ENCODE results near the gene NUP35. TPM values are rescaled to one million over a fixed set of nuclear protein-coding genes. Genes with fewer than 3 reads are reported as not detected.

NUP35 gene
- polyA plus RNA-seq, 1 donor from 2014 or later: 40.7 TPM

GRCh38 chr2:183112577-183112976 is 11.7 kb upstream of the NUP35 start:
- Histone ChIP-seq H3K4me3 (ENCODE audit: low read length) (no peak overlapping the region), H3K9me2 (ENCODE audit: insufficient read depth, low read length) (no peaks in the 10 kb centered on the region), H4K20me1 (ENCODE audit: insufficient read depth) (no peaks in the 10 kb centered on the region), H3K27me3 (ENCODE audit: insufficient read depth, low read depth, low read length) (no peaks in the 10 kb centered on the region), H3F3A (ENCODE audit: insufficient read depth, low read length, poor library complexity, severe bottlenecking) (no peaks in the 10 kb centered on the region), H3K9me3 (ENCODE audit: low read length) (no peaks in the 10 kb centered on the region), H3K79me2 (replicated peaks; ENCODE audit: insufficient read depth, low read length) (no peaks in the 10 kb centered on the region), H3K36me3 (ENCODE audit: insufficient read depth, low read length) (no peaks in the 10 kb centered on the region), H3K4me2 (ENCODE audit: low read length) (no peak overlapping the region), H3K27ac (ENCODE audit: low read length) (no peak overlapping the region), H3K9ac (ENCODE audit: low read length) (no peak overlapping the region), H2AFZ (ENCODE audit: low read depth, low read length) (no peak overlapping the region)
- TF ChIP-seq CTCF (IDR thresholded peaks at IDR 0.05; ENCODE audit: poor library complexity, severe bottlenecking) (no peak), SMC3 (conservative IDR thresholded peaks at IDR 0.05; ENCODE audit: poor library complexity) (no peak), REST (IDR thresholded peaks at IDR 0.05; ENCODE audit: borderline replicate concordance) (no peak), RAD21 (conservative IDR thresholded peaks at IDR 0.05) (no peak), EZH2 (IDR thresholded peaks at IDR 0.05; ENCODE audit: borderline replicate concordance, insufficient read depth, low read length, poor library complexity, severe bottlenecking) (no peak), MXI1 (conservative IDR thresholded peaks at IDR 0.05; ENCODE audit: poor library complexity, severe bottlenecking) (no peak)

- no peaks in the 10 kb centered on the region for H4K20me1 ChIP-seq (ENCODE audit: insufficient read depth)
- H3K27me3 ChIP-seq (ENCODE audit: insufficient read depth, low read depth, low read length): no peaks in the 10 kb centered on the region
- H3K36me3 ChIP-seq (ENCODE audit: insufficient read depth, low read length): no peaks in the 10 kb centered on the region
- no peaks in the 10 kb centered on the region for H3K79me2 ChIP-seq (replicated peaks; ENCODE audit: insufficient read depth, low read length)
- no peak for TF ChIP-seq MXI1 (conservative IDR thresholded peaks at IDR 0.05; ENCODE audit: poor library complexity, severe bottlenecking)
- no peak for TF ChIP-seq EZH2 (IDR thresholded peaks at IDR 0.05; ENCODE audit: borderline replicate concordance, insufficient read depth, low read length, poor library complexity, severe bottlenecking)
- no peak for TF ChIP-seq SMC3 (conservative IDR thresholded peaks at IDR 0.05; ENCODE audit: poor library complexity)
- TF ChIP-seq CTCF (IDR thresholded peaks at IDR 0.05; ENCODE audit: poor library complexity, severe bottlenecking): no peak
- TF ChIP-seq TAF1 (IDR thresholded peaks at IDR 0.05; ENCODE audit: low read depth): no peak
- TF ChIP-seq EP300 (conservative IDR thresholded peaks at IDR 0.05; ENCODE audit: poor library complexity, severe bottlenecking): no peak
- TF ChIP-seq POLR2AphosphoS5 (IDR thresholded peaks at IDR 0.05): no peak
- TF ChIP-seq REST (IDR thresholded peaks at IDR 0.05; ENCODE audit: borderline replicate concordance): no peak
- no peak for TF ChIP-seq RAD21 (conservative IDR thresholded peaks at IDR 0.05)
- H2AFZ ChIP-seq (ENCODE audit: low read depth, low read length): no peak overlapping the region
- no peak overlapping the region for H3K9ac ChIP-seq (ENCODE audit: low read length)
- no peak overlapping the region for H3K4me3 ChIP-seq (ENCODE audit: low read length)
- no peaks in the 10 kb centered on the region for H3K9me2 ChIP-seq (ENCODE audit: insufficient read depth, low read length)
- H3K27ac ChIP-seq (ENCODE audit: low read length): no peak overlapping the region
- H3K4me2 ChIP-seq (ENCODE audit: low read length): no peak overlapping the region
- H3F3A ChIP-seq (ENCODE audit: insufficient read depth, low read length, poor library complexity, severe bottlenecking): no peaks in the 10 kb centered on the region
- no peaks in the 10 kb centered on the region for H3K9me3 ChIP-seq (ENCODE audit: low read length)
Measured at GRCh38 chr2:183113630-183114029, 10.6 kb upstream of the NUP35 start.
